GM03348 (cell line): ENCODE results near the gene OR56A1.
"Not testable (repeated sequence)": the region's sequence is repeated elsewhere in the genome, so short reads cannot be mapped to it uniquely, and the experiment has no call there.

Experiments
- DNase-seq: peaks from one replicate; pipeline ENCODE4 v3.0.0; 2012; ENCODE audit warnings: low spot score

Gene OR56A1

GRCh38 chr11:6030708-6031405 lies at the start of gene OR56A1:
OR56A1 (minus strand) TSS chr11:6030758; CDS start chr11:6027692, 3,066 bp downstream.
- no peak for DNase-seq

GRCh38 chr11:6079463-6079862 lies 48.9 kb upstream of the OR56A1 start:
- no peak for DNase-seq

- DNase-seq: no peak
Observed at GRCh38 chr11:6077723-6078122, 47.2 kb upstream of the OR56A1 start.

GRCh38 chr11:6076443-6076842 lies 45.9 kb upstream of the OR56A1 start:
- not testable (repeated sequence) for DNase-seq

- DNase-seq: no peak
Observed at GRCh38 chr11:6067502-6067901, 36.9 kb upstream of the OR56A1 start.

GRCh38 chr11:6062691-6063358 lies 32.3 kb upstream of the OR56A1 start:
- no peak for DNase-seq

GRCh38 chr11:6061475-6061874 lies 30.9 kb upstream of the OR56A1 start:
- DNase-seq: no peak

GRCh38 chr11:6057452-6057851 lies 26.9 kb upstream of the OR56A1 start:
- DNase-seq: no peak

- no peak for DNase-seq
Observed at GRCh38 chr11:6055569-6055968, 25.0 kb upstream of the OR56A1 start.

GRCh38 chr11:6052374-6052773 lies 21.8 kb upstream of the OR56A1 start:
- no peak for DNase-seq

- DNase-seq: no peak
Observed at GRCh38 chr11:6040874-6041273, 10.3 kb upstream of the OR56A1 start.

GRCh38 chr11:6027501-6027900 lies 3.1 kb downstream of the OR56A1 start:
- no peak for DNase-seq

- DNase-seq: no peak
Observed at GRCh38 chr11:6025056-6025455, 5.5 kb downstream of the OR56A1 start.

GRCh38 chr11:6022956-6023355 lies 7.6 kb downstream of the OR56A1 start:
- DNase-seq: peak; percentile 45

- no peak for DNase-seq
Observed at GRCh38 chr11:6013042-6013441, 17.5 kb downstream of the OR56A1 start.

- DNase-seq: no peak
Observed at GRCh38 chr11:6012035-6012668, 18.4 kb downstream of the OR56A1 start.

- no peak for DNase-seq
Observed at GRCh38 chr11:6006846-6007245, 23.7 kb downstream of the OR56A1 start, which contains the start of gene OR56A4. OR56A4 (minus strand) TSS chr11:6006946; CDS start chr11:6002992, 3,954 bp downstream.

- no peak for DNase-seq
Observed at GRCh38 chr11:6006395-6006794, 24.2 kb downstream of the OR56A1 start.

GRCh38 chr11:6002202-6002699 lies 28.3 kb downstream of the OR56A1 start:
- DNase-seq: no peak

GRCh38 chr11:5994791-5995190 lies 35.8 kb downstream of the OR56A1 start:
- no peak for DNase-seq

GRCh38 chr11:5992604-5993251 lies 37.8 kb downstream of the OR56A1 start:
- DNase-seq: peak; percentile 54

- no peak for DNase-seq
Observed at GRCh38 chr11:5992150-5992549, 38.4 kb downstream of the OR56A1 start.
